Stimulated activated CD8-positive, alpha-beta memory T cell treated with anti-CD3 and anti-CD28 coated beads, Interleukin-4, amount 100 ng/mL, for 4 hours (primary cell): ENCODE data around the gene MZF1.
A peak's percentile ranks its signal among the peaks of the same experiment; 100 is the strongest.

Source experiments
- DNase-seq, 2 donors: peaks; one replicate each; pipeline ENCODE4 v3.0.0-alpha.2; 2020; ENCODE audit warnings: low read depth in 2 of 2, low spot score in 1 of 2

The MZF1 gene

GRCh38 chr19:58556622-58557220, 16.4 kb downstream of the MZF1 start:
- no peak for DNase-seq

GRCh38 chr19:58555920-58556621, 17.1 kb downstream of the MZF1 start:
- no peak for DNase-seq

GRCh38 chr19:58555369-58555885, 17.7 kb downstream of the MZF1 start:
- no peak for DNase-seq

GRCh38 chr19:58554494-58555368, 18.4 kb downstream of the MZF1 start, which contains the start of gene CHMP2A:
TSS of gene CHMP2A (minus strand) at chr19:58555105. CDS start at chr19:58554212, 893 bp downstream.
- peak; percentile 95 to 97 for DNase-seq

- DNase-seq: no peak
These were observed 19.2 kb downstream of the MZF1 start for GRCh38 chr19:58553799-58554493.

- no peak for DNase-seq
These were observed 20.5 kb downstream of the MZF1 start for GRCh38 chr19:58552655-58553054.

GRCh38 chr19:58551577-58552471, 21.3 kb downstream of the MZF1 start:
- no peak for DNase-seq

GRCh38 chr19:58551123-58551497, 22.0 kb downstream of the MZF1 start:
- no peak for DNase-seq

GRCh38 chr19:58550362-58551122, 22.6 kb downstream of the MZF1 start:
- DNase-seq: no peak

GRCh38 chr19:58549664-58550361, 23.3 kb downstream of the MZF1 start:
- no peak for DNase-seq

GRCh38 chr19:58548859-58549663, 24.1 kb downstream of the MZF1 start:
- DNase-seq: no peak

- DNase-seq: no peak
These were observed 25.5 kb downstream of the MZF1 start for GRCh38 chr19:58547323-58548312.

- no peak for DNase-seq
These were observed 27.1 kb downstream of the MZF1 start for GRCh38 chr19:58546019-58546530.

GRCh38 chr19:58545286-58546018, 27.7 kb downstream of the MZF1 start:
- DNase-seq: no peak

- DNase-seq: peak in 1 of 2 donors; percentile 54
These were observed 28.4 kb downstream of the MZF1 start for GRCh38 chr19:58544591-58545285.
